PFSK-1 (cell line): Measurements from ENCODE around the gene AKAP13.

Experiments
- FOXP2 ChIP-seq: optimal IDR thresholded peaks from 2 replicates; pipeline ENCODE3; 2011; ENCODE audit warnings: borderline replicate concordance, control low read depth, inconsistent platforms; ENCODE audit not compliant: insufficient read depth; ENCODE audit errors: extremely low read length, extremely low read depth
- POLR2AphosphoS5 ChIP-seq: IDR thresholded peaks from 2 replicates; pipeline ENCODE4 v1.6.1; 2012; ENCODE audit warnings: low read depth, mild to moderate bottlenecking, control low read depth, low read length, moderate library complexity
- REST ChIP-seq, 2 experiments: IDR thresholded peaks; 2 replicates each; pipeline versions ENCODE4 v1.6.1 to v1.8.0; 2011 to 2012; ENCODE audit warnings: low read depth in 2 of 2, low read length in 2 of 2, control low read depth in 1 of 2, inconsistent platforms in 1 of 2, mild to moderate bottlenecking in 1 of 2, moderate library complexity in 1 of 2; ENCODE audit not compliant: insufficient read depth in 1 of 2
- SIN3A ChIP-seq: IDR thresholded peaks from 2 replicates; pipeline ENCODE4 v1.6.1; 2012; ENCODE audit warnings: mild to moderate bottlenecking, low read length, moderate library complexity, borderline replicate concordance; ENCODE audit not compliant: insufficient read depth
- TAF1 ChIP-seq: IDR thresholded peaks from 2 replicates; pipeline ENCODE4 v1.6.1; 2012; ENCODE audit warnings: low read length, control low read depth, borderline replicate concordance; ENCODE audit not compliant: insufficient read depth

Gene AKAP13

GRCh38 chr15:85581495-85581894 lies 201.1 kb downstream of the AKAP13 start:
- TF ChIP-seq POLR2AphosphoS5: no peak
- no peak for TF ChIP-seq TAF1
- TF ChIP-seq SIN3A: no peak
- TF ChIP-seq FOXP2: no peak
- TF ChIP-seq REST (IDR thresholded peaks at IDR 0.05; ENCODE audit: insufficient read depth in 1 of 2, low read depth in 2 of 2, low read length in 2 of 2): no peak

GRCh38 chr15:85582131-85583079 lies 202.0 kb downstream of the AKAP13 start:
- TF ChIP-seq POLR2AphosphoS5: no peak
- TF ChIP-seq TAF1: no peak
- TF ChIP-seq FOXP2: no peak

- no peak for TF ChIP-seq POLR2AphosphoS5
- TF ChIP-seq SIN3A: no peak
- TF ChIP-seq REST (IDR thresholded peaks at IDR 0.05; ENCODE audit: insufficient read depth in 1 of 2, low read depth in 2 of 2, low read length in 2 of 2): no peak
- no peak for TF ChIP-seq FOXP2
- no peak for TF ChIP-seq TAF1
Measured at GRCh38 chr15:85583442-85583841, 203.0 kb downstream of the AKAP13 start.

- no peak for TF ChIP-seq SIN3A
- TF ChIP-seq POLR2AphosphoS5: no peak
- TF ChIP-seq FOXP2: no peak
- TF ChIP-seq REST (IDR thresholded peaks at IDR 0.05; ENCODE audit: insufficient read depth in 1 of 2, low read depth in 2 of 2, low read length in 2 of 2): no peak
- TF ChIP-seq TAF1: no peak
Measured at GRCh38 chr15:85583923-85584390, 203.6 kb downstream of the AKAP13 start.

GRCh38 chr15:85584872-85585271 lies 204.5 kb downstream of the AKAP13 start:
- TF ChIP-seq POLR2AphosphoS5: no peak
- no peak for TF ChIP-seq FOXP2
- TF ChIP-seq REST (IDR thresholded peaks at IDR 0.05; ENCODE audit: insufficient read depth in 1 of 2, low read depth in 2 of 2, low read length in 2 of 2): no peak
- TF ChIP-seq TAF1: no peak
- TF ChIP-seq SIN3A: no peak
